Fibroblast of pulmonary artery (primary cell): Measurements from ENCODE around the gene ANKRD60.

ENCODE experiments used
- DNase-seq: peaks from one replicate; pipeline ENCODE4 v3.0.0-alpha.2; 2010; ENCODE audit warnings: low read depth
- H3K4me3 ChIP-seq: replicated peaks from 2 replicates; pipeline ENCODE4 v1.5.1; 2011; ENCODE audit warnings: low read depth, mild to moderate bottlenecking, control low read depth, low read length, moderate library complexity
- TF ChIP-seq, protein P1 (sequence below): IDR thresholded peaks from 2 replicates; pipeline ENCODE4 v1.5.1; 2011; ENCODE audit warnings: mild to moderate bottlenecking, control low read depth, low read length, inconsistent platforms; ENCODE audit errors: missing control alignments

Gene ANKRD60

DNA sequence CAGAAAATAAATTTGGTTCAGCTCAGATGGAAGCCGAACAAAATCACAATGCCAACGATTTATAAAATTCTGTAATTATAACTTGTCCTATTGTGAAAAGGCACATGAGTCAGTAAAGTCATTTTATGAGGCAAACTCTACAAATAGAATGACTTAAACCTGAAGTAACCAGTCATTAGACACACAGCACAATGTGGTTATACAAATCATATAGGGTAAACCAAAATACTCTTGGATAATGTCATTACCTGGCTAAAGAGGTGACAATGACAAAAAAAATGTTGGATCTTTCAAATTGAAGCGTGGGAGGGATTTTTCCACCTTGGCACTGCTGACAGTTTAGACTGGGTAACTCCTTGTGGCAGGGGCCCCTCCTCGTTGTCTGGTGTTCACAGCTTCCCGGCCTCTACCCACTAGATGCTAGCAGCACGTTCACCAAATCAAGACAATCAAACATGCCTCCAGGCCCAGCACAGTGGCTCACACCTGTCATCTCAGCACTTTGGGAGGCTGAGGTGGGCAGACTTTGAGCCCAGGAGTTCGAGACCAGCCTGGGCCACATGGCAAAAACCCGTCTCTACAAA is 5.0 kb downstream of the ANKRD60 start:
- DNase-seq: no peak
- no peak overlapping the region for H3K4me3 ChIP-seq
- TF ChIP-seq, protein P1, sequence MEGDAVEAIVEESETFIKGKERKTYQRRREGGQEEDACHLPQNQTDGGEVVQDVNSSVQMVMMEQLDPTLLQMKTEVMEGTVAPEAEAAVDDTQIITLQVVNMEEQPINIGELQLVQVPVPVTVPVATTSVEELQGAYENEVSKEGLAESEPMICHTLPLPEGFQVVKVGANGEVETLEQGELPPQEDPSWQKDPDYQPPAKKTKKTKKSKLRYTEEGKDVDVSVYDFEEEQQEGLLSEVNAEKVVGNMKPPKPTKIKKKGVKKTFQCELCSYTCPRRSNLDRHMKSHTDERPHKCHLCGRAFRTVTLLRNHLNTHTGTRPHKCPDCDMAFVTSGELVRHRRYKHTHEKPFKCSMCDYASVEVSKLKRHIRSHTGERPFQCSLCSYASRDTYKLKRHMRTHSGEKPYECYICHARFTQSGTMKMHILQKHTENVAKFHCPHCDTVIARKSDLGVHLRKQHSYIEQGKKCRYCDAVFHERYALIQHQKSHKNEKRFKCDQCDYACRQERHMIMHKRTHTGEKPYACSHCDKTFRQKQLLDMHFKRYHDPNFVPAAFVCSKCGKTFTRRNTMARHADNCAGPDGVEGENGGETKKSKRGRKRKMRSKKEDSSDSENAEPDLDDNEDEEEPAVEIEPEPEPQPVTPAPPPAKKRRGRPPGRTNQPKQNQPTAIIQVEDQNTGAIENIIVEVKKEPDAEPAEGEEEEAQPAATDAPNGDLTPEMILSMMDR: no peak

DNA sequence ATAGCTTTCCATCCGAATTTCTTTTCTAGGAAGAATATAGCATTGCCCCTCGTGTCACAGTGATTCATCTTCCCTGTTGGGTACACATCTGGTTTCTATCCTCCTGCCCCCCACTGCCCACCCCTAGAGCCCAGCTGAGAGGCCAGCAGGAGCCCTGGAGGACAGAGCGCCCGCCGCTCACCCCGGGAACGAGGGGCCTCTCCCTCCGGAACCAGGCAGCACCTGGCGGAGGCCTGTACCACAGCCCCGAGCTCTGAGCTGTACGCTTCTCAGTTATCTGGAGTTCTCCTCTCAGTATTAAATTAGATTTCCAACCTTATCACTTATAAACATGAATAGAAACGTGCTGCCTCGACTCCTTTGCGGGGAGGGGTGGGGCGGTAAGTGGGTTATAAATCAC is 6.0 kb downstream of the ANKRD60 start:
- no peak overlapping the region for H3K4me3 ChIP-seq
- DNase-seq: no peak
- TF ChIP-seq, protein P1: no peak

DNA sequence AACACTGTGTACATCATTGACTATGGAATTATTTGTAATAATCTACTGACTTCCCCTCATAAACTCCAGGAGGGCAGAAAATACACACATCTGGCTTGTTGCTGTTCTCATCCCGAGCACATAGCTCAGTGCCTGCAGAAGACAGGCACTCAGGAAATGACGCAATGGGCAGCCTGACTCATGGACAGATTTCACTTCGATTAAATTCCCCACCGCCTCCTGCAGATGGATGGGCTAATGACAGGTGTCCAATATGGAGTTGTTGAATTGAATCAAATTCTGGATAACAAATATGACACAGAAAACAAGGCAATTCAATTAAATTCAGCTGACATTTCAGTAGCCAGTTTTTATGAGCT is 9.1 kb downstream of the ANKRD60 start:
- H3K4me3 ChIP-seq: no peak overlapping the region
- peak; percentile 70 for DNase-seq
- TF ChIP-seq, protein P1: no peak

DNA sequence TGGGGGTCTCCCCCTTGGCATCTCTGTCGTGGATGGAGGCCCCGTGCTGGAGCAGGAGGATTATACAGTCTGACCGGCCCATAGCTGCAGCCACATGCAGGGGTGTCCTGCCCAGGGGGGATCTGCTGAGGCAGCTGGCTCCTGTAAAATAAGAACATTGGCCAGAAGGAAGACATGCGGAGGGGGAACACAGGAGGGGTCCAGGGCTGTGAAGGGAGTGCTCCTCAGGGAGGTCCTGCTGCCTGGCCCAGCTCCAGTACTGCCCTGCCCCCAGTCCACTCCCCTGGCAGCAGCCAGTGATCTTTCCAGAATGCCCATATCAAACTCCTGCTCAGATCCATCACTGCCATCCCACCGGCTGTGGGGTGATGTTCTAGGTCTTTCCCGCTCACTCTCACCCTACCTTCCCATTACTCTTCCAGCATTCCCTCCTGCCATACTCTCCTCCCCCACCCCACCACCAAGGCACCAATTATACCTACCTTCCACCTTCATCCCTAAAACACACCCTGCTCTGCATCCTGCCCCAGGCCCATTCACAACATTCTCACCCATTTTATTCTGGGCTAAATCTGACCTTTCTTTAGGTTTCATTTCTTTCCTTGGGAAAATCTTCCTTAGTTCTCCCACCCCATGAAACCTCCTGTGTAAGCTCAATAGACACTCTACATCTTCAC is 9.7 kb downstream of the ANKRD60 start:
- TF ChIP-seq, protein P1: no peak
- DNase-seq: no peak

DNA sequence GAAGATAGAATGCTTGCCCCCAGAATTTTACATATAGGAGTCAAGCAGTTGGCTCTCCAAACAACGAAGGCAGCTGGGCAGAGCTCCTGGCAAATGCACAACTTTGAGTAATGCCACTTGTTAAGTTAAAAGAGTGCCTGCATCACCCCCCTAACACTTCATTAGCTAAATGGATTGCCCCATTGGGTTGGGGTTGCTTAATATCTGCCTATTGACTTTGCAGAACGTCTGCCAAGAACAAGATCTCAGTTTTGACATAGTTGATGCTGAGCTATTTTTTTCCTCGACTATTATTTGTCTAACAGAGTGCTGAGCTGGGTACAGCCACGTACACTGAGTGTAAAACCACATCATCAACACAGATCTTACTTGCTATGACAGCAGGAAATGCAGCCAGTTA is 12.1 kb downstream of the ANKRD60 start:
- H3K4me3 ChIP-seq: no peak overlapping the region
- DNase-seq: no peak
- TF ChIP-seq, protein P1: no peak

More for the DNA sequence above, 9.7 kb downstream of the ANKRD60 start:
- H3K4me3 ChIP-seq: no peak overlapping the region

DNA sequence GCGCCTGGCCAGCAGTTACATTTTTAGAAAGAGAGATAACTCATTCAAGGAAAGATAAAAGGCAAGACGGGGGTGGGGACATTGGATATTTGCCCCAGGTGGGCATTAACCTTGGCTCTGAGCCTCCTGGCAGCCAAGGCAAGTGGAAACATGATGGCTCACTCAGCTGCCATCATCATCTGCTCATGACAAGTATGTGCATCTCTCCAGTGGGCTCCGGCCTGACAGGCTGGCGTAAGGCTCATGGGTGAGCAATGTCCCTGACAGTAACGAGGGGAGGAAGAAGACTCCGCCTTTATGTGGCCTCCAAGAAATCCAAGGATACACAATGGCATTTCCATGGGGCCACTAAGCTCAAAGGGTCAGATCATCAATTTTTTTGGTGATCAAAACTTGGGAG is 13.3 kb downstream of the ANKRD60 start:
- H3K4me3 ChIP-seq: no peak overlapping the region
- TF ChIP-seq, protein P1: no peak

DNA sequence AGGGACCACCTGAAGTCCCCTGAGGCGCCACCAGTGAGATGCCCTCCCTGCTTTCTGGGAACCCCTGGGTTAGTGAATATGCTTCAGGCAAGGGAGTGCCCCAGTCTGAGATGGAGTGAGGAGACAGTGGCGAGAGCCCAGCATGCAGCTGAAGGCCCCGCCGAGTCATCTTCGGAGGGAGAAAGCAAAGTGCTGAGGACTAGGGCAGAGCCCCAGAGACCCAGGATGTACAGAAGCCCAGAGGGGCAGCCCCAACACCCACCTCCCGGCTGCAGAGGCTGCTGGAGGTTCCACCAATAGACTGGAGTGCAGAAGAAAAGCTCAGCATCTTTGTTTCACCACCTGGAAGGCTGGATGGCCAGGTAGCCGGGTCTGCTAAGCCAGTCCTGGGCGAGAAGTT is 14.1 kb downstream of the ANKRD60 start:
- DNase-seq: no peak
- TF ChIP-seq, protein P1: no peak
- H3K4me3 ChIP-seq: no peak overlapping the region

More for the DNA sequence above, 13.3 kb downstream of the ANKRD60 start:
- no peak for DNase-seq
